Small intestine (tissue), 7 donors: ENCODE results near the gene LMO7. TPM values are rescaled to one million over a fixed set of nuclear protein-coding genes. Genes with fewer than 3 reads are reported as not detected.

Experiments
- DNase-seq, 2 donors: peaks; one replicate each; pipeline versions ENCODE4 v3.0.0 to v3.0.0-alpha.2; 2013
- FAIRE-seq: peaks from 2 replicates; lab custom pipeline; 2012; peaks lifted over from hg19 to GRCh38; lab: Jason Lieb, UNC
- H3K27ac ChIP-seq, 3 donors: one replicate each; pipeline ENCODE4 v1.5.1; 2013; ENCODE audit warnings: low read length in 2 of 3, mild to moderate bottlenecking in 2 of 3, control low read depth in 1 of 3, inconsistent platforms in 1 of 3, low read depth in 1 of 3, moderate library complexity in 1 of 3
- H3K27me3 ChIP-seq, 3 donors: one replicate each; pipeline ENCODE4 v1.6.1; 2013; ENCODE audit warnings: low read length in 3 of 3, inconsistent platforms in 1 of 3; ENCODE audit not compliant: control insufficient read depth in 3 of 3, insufficient read depth in 3 of 3
- H3K36me3 ChIP-seq, 3 donors: one replicate each; pipeline ENCODE4 v1.6.1; 2013; ENCODE audit warnings: low read length in 3 of 3, inconsistent platforms in 1 of 3, low read depth in 1 of 3, mild to moderate bottlenecking in 1 of 3, moderate library complexity in 1 of 3; ENCODE audit not compliant: control insufficient read depth in 3 of 3, insufficient read depth in 2 of 3
- H3K4me1 ChIP-seq, 3 donors: one replicate each; pipeline ENCODE4 v1.6.1; 2013; ENCODE audit warnings: low read length in 2 of 3, inconsistent platforms in 1 of 3, low read depth in 1 of 3, mild to moderate bottlenecking in 1 of 3, moderate library complexity in 1 of 3; ENCODE audit not compliant: control insufficient read depth in 3 of 3, insufficient read depth in 2 of 3
- H3K4me3 ChIP-seq, 3 donors: one replicate each; pipeline ENCODE4 v1.5.1; 2013; ENCODE audit warnings: low read length in 3 of 3, control low read depth in 1 of 3, inconsistent platforms in 1 of 3, low read depth in 1 of 3, mild to moderate bottlenecking in 1 of 3, moderate library complexity in 1 of 3
- H3K9me3 ChIP-seq, 2 donors: one replicate each; pipeline ENCODE4 v1.6.1; 2013; ENCODE audit warnings: low read depth in 1 of 2, low read length in 1 of 2; ENCODE audit not compliant: control insufficient read depth in 2 of 2, insufficient read depth in 1 of 2
- WGBS, 3 donors: extraction: QIAGEN DNeasy Blood & Tissue Kit; methylation state at CpG; one replicate each; pipeline ENCODE4 v1.1.7; 2013; 5-methylcytosine and 5-hydroxymethylcytosine counted together
- polyA plus RNA-seq, 4 donors: library from polyadenylated mRNA; stranded (reverse) in 3 of 4; unstranded in 1 of 4; fragments of 200-250 nt in 3 of 4; fragments of 120-200 nt in 1 of 4; gene quantifications; one replicate each; pipeline versions ENCODE4 v1.2.1 to v1.2.3, GENCODE V29; 2013
- donor health status: healthy with polysubstance abuse.
- donor health status: control.
- donor health status: control.
- donor health status: Bipolar disorder and iron deficiency.
- donor health status: healthy.

Gene LMO7
- polyA plus RNA-seq, 4 donors = 31.0 to 136 (median 84.3) TPM

- H3K4me1 ChIP-seq = no peaks in the 10 kb centered on the region
- DNase-seq = no peak
- no peak for FAIRE-seq
Measured at GRCh38 chr13:75861786-75862185, 225.7 kb downstream of the LMO7 start.

DNA sequence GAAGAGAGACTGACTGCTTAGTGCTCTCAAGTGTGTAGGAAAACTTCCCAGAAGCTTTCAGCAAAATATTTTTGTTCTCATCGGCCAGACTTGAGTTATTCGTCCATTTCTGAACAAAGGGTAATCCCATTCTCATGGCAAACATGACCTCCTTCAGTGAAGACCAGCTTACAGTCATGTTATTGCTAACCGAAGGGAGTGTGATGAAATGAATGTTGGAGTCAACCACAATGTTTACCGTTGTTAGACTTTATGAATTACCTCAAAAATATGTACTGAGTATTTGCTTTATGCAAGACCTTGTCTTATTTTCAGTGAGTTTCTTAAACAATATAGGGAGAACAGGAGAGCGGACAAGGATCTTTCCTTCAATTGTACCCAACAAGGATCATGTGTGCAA, 228.6 kb downstream of the LMO7 start:
- H3K9me3 ChIP-seq = no peaks in the 10 kb centered on the region
- no peak overlapping the region for H3K4me3 ChIP-seq
- no peaks in the 10 kb centered on the region for H3K4me1 ChIP-seq
- 72 to 84% (median 82%) methylated on average over 5 of the region's 5 CpGs for WGBS, 3 donors
- DNase-seq (no peak), FAIRE-seq (no peak)
- no peaks in the 10 kb centered on the region for H3K27me3 ChIP-seq
- H3K36me3 ChIP-seq = peaks cover 0 to 2% (median 0%) of the 10 kb centered on the region in 3 donors
- H3K27ac ChIP-seq = no peak overlapping the region

More at GRCh38 chr13:75861786-75862185, 225.7 kb downstream of the LMO7 start:
- Histone ChIP-seq H3K27ac (no peak overlapping the region), H3K27me3 (no peaks in the 10 kb centered on the region), H3K36me3 (peaks cover 0 to 7% (median 4%) of the 10 kb centered on the region in 3 donors), H3K4me3 (no peak overlapping the region), H3K9me3 (no peaks in the 10 kb centered on the region)

GRCh38 chr13:75867379-75868117, 231.4 kb downstream of the LMO7 start:
- H3K27ac ChIP-seq = no peak overlapping the region
- H3K36me3 ChIP-seq = no peaks in the 10 kb centered on the region
- no peak for FAIRE-seq
- no peaks in the 10 kb centered on the region for H3K27me3 ChIP-seq
- WGBS, 3 donors = 72 to 76% (median 76%) methylated on average over 9 of the region's 9 CpGs
- no peaks in the 10 kb centered on the region for H3K9me3 ChIP-seq
- no peak for DNase-seq
- H3K4me3 ChIP-seq = no peak overlapping the region
- H3K4me1 ChIP-seq = no peaks in the 10 kb centered on the region

- H3K36me3 ChIP-seq = no peaks in the 10 kb centered on the region
- H3K27ac ChIP-seq = no peak overlapping the region
- H3K27me3 ChIP-seq = no peaks in the 10 kb centered on the region
- H3K4me1 ChIP-seq = no peaks in the 10 kb centered on the region
- no peak overlapping the region for H3K4me3 ChIP-seq
- H3K9me3 ChIP-seq = no peaks in the 10 kb centered on the region
- 25 to 38% (median 28%) methylated on average over 4 of the region's 4 CpGs for WGBS, 3 donors
- DNase-seq (peak in 1 of 2 donors; percentile 36), FAIRE-seq (no peak)
Measured at GRCh38 chr13:75869981-75870380, 233.9 kb downstream of the LMO7 start.

DNA sequence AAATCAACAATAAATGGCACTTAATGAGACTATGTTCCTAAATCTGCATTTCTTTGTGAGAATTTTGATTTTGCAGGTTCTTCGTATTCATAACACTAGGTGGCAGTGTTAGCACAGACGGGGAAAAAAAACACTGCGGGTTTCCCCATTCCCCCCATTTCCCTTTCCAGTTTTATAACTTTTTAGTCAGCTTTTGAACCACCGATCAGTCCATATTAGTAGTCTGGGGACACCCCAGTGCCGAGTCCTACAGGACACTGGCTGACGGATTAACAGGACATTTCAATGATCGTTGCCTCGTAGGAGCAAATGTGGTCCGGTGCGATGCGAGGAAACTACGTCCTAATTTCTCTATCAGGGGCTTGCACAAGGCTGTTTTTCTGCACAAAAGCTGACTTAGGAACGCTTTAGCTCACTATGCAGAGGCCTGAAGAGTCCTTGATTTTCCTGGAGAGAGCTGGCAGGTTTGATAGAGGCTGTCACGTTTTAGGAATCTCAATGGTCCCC, 234.3 kb downstream of the LMO7 start:
- Histone ChIP-seq H3K4me1 (no peaks in the 10 kb centered on the region), H3K36me3 (no peaks in the 10 kb centered on the region), H3K9me3 (no peaks in the 10 kb centered on the region), H3K27ac (peak overlapping the region in 1 of 3 donors; percentile 6), H3K4me3 (peak overlapping the region in 2 of 3 donors; percentile 5 to 22), H3K27me3 (no peaks in the 10 kb centered on the region)
- 24 to 46% (median 32%) methylated on average over 14 of the region's 14 CpGs for WGBS, 3 donors
- DNase-seq = peak; percentile 23 to 29
- FAIRE-seq = no peak

GRCh38 chr13:75871059-75871458, 234.9 kb downstream of the LMO7 start:
- 63 to 84% (median 74%) methylated on average over 6 of the region's 6 CpGs for WGBS, 3 donors
- FAIRE-seq (no peak), DNase-seq (no peak)
- H3K27ac ChIP-seq = no peak overlapping the region
- H3K4me3 ChIP-seq = no peak overlapping the region
- H3K9me3 ChIP-seq = no peaks in the 10 kb centered on the region
- H3K36me3 ChIP-seq = no peaks in the 10 kb centered on the region
- no peaks in the 10 kb centered on the region for H3K4me1 ChIP-seq
- no peaks in the 10 kb centered on the region for H3K27me3 ChIP-seq

DNA sequence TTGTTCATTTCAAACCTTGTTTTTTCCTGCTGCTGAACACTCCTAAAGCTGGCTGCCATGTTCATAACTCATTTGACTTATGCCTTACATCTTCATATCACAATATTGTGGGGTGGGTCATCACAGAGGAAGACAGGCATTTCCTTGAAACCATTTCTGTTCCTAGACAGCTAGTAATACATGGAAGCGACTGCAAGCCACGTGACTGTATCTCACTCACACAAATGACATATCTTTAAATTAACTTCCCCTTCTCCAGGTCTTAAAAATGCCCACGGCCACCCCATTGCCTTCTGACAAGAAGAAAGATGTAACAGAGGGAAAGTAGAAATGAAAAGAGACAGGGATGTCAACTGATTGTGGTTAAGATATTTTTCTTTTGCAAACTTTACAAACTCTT, 236.8 kb downstream of the LMO7 start:
- DNase-seq = no peak
- Histone ChIP-seq H3K27me3 (no peaks in the 10 kb centered on the region), H3K4me1 (no peaks in the 10 kb centered on the region), H3K36me3 (no peaks in the 10 kb centered on the region), H3K9me3 (no peaks in the 10 kb centered on the region), H3K4me3 (no peak overlapping the region), H3K27ac (no peak overlapping the region)
- WGBS, 3 donors = 64 to 73% (median 65%) methylated on average over 3 of the region's 3 CpGs
- no peak for FAIRE-seq

- Histone ChIP-seq H3K9me3 (no peaks in the 10 kb centered on the region), H3K36me3 (no peaks in the 10 kb centered on the region), H3K27ac (no peak overlapping the region), H3K4me3 (no peak overlapping the region), H3K27me3 (no peaks in the 10 kb centered on the region), H3K4me1 (no peaks in the 10 kb centered on the region)
- WGBS, 3 donors = 92 to 95% (median 95%) methylated on average over 9 to 10 of the region's 10 CpGs
- DNase-seq (no peak), FAIRE-seq (no peak)
Measured at GRCh38 chr13:75873494-75873893, 237.4 kb downstream of the LMO7 start.
